ENCODE results near the gene CSAD.

The CSAD gene

DNA sequence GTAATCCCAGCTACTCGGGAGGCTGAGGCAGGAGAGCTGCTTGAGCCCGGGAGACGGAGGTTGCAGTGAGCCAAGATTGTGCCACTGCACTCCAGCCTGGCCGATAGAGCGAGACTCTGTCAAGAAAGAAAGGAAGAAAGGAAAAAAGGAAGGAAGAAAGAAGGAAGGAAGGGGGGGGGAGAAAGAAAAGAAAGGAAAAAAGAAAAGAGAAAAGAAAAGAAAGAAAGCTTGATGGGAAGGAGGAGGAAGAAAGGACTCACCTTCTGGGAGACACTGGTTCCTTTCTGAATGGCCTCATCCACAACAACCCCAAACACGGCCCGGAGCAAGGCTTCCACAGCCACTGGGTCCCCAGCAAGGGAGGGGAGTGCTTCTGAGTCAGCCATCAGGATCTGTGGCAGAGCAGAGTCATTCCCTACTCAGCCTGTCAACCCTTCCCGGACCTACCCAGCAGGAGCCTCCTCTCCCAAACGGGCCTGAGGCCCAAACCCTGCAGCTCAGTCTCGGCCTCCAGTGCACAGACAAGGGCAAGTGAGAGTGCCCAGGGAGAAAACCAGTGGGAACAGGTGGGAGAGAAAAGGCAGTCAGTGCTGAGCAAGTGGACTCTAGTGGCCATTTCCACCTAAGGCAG, 7.5 kb downstream of the CSAD start:
- no peak overlapping the region for H3K4ac ChIP-seq (ENCODE audit: low read depth, low read length)
- H3K9me3 ChIP-seq (ENCODE audit: insufficient read depth, low read depth, low read length) = no peaks in the 10 kb centered on the region
- H3K4me3 ChIP-seq (ENCODE audit: low read depth, low read length) = no peak overlapping the region
- no peaks in the 10 kb centered on the region for H3K79me1 ChIP-seq (ENCODE audit: low read length)
- no peak overlapping the region for H4K8ac ChIP-seq (ENCODE audit: low read depth, low read length)
- no peaks in the 10 kb centered on the region for H3K27me3 ChIP-seq (ENCODE audit: insufficient read depth, low read length)
- no peak overlapping the region for H2BK5ac ChIP-seq (ENCODE audit: low read depth, low read length, poor library complexity)
- H3K4me2 ChIP-seq (ENCODE audit: low read length) = no peak overlapping the region
- H3K4me1 ChIP-seq (ENCODE audit: control insufficient read depth in 1 of 2, insufficient read depth in 2 of 2, low read length in 2 of 2) = peaks cover 12 to 13% of the 10 kb centered on the region in 2 experiments
- H2BK12ac ChIP-seq (ENCODE audit: low read length) = no peak overlapping the region
- no peak for DNase-seq
- H3K14ac ChIP-seq (ENCODE audit: low read length) = no peak overlapping the region
- H3K18ac ChIP-seq (ENCODE audit: low read length) = no peak overlapping the region
- peaks cover 3 to 9% of the 10 kb centered on the region in 2 experiments for H3K36me3 ChIP-seq (ENCODE audit: control insufficient read depth in 1 of 2, insufficient read depth in 2 of 2, low read length in 2 of 2)
- no peak overlapping the region for H4K12ac ChIP-seq (ENCODE audit: low read depth, low read length)
- no CpG with 5 or more reads among the region's 10 CpGs for WGBS (ENCODE audit: extremely low coverage, insufficient coverage, insufficient read length)
- H3K27ac ChIP-seq (ENCODE audit: low read depth, low read length) = no peak overlapping the region
- H2BK120ac ChIP-seq (ENCODE audit: insufficient read depth, low read length, poor library complexity) = no peak overlapping the region
- no peak overlapping the region for H4K91ac ChIP-seq (ENCODE audit: low read depth, low read length)
- H2AFZ ChIP-seq (ENCODE audit: insufficient read depth, low read length, poor library complexity) = no peak overlapping the region
- H2AK5ac ChIP-seq (ENCODE audit: low read length) = no peak overlapping the region
- H3K23ac ChIP-seq (ENCODE audit: low read length) = no peak overlapping the region
- no peak overlapping the region for H3K9ac ChIP-seq (ENCODE audit: low read length)
- no peaks in the 10 kb centered on the region for H3K79me2 ChIP-seq (ENCODE audit: control insufficient read depth, insufficient read depth, low read length, poor library complexity)

DNA sequence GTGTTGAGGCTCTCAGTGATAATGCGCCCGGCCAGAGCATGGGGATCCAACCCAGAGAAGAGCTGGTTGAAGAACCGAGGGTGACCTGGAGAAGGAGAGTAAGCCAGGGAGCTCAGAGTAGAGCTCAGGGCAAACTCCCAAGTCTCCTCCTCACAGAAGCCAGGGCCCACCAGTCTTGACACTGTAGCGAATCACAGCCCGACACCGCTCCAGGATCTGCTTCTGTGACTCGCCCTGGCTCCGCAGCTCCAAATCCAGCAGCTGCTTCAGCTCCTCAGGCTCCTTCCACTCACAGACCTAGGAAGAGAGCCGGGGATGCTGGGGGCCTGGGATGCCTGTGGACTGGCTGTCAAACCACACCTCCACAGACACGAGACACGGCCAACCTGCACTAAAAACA, 8.4 kb downstream of the CSAD start:
- no CpG with 5 or more reads among the region's 11 CpGs for WGBS (ENCODE audit: extremely low coverage, insufficient coverage, insufficient read length)
- H4K8ac ChIP-seq (ENCODE audit: low read depth, low read length) = no peak overlapping the region
- H3K4me2 ChIP-seq (ENCODE audit: low read length) = no peak overlapping the region
- H3K4ac ChIP-seq (ENCODE audit: low read depth, low read length) = no peak overlapping the region
- H4K91ac ChIP-seq (ENCODE audit: low read depth, low read length) = no peak overlapping the region
- H4K12ac ChIP-seq (ENCODE audit: low read depth, low read length) = no peak overlapping the region
- no peaks in the 10 kb centered on the region for H3K27me3 ChIP-seq (ENCODE audit: insufficient read depth, low read length)
- no peaks in the 10 kb centered on the region for H3K9me3 ChIP-seq (ENCODE audit: insufficient read depth, low read depth, low read length)
- DNase-seq = no peak
- no peak overlapping the region for H3K14ac ChIP-seq (ENCODE audit: low read length)
- no peak overlapping the region for H2BK12ac ChIP-seq (ENCODE audit: low read length)
- no peak overlapping the region for H2AFZ ChIP-seq (ENCODE audit: insufficient read depth, low read length, poor library complexity)
- H2BK5ac ChIP-seq (ENCODE audit: low read depth, low read length, poor library complexity) = no peak overlapping the region
- peaks cover 3 to 9% of the 10 kb centered on the region in 2 experiments for H3K36me3 ChIP-seq (ENCODE audit: control insufficient read depth in 1 of 2, insufficient read depth in 2 of 2, low read length in 2 of 2)
- H3K27ac ChIP-seq (ENCODE audit: low read depth, low read length) = no peak overlapping the region
- H3K79me1 ChIP-seq (ENCODE audit: low read length) = no peaks in the 10 kb centered on the region
- no peak overlapping the region for H3K23ac ChIP-seq (ENCODE audit: low read length)
- H3K9ac ChIP-seq (ENCODE audit: low read length) = no peak overlapping the region
- no peak overlapping the region for H3K4me3 ChIP-seq (ENCODE audit: low read depth, low read length)
- H3K79me2 ChIP-seq (ENCODE audit: control insufficient read depth, insufficient read depth, low read length, poor library complexity) = no peaks in the 10 kb centered on the region
- H2AK5ac ChIP-seq (ENCODE audit: low read length) = no peak overlapping the region
- no peak overlapping the region for H2BK120ac ChIP-seq (ENCODE audit: insufficient read depth, low read length, poor library complexity)
- H3K18ac ChIP-seq (ENCODE audit: low read length) = no peak overlapping the region
- peaks cover 12 to 13% of the 10 kb centered on the region in 2 experiments for H3K4me1 ChIP-seq (ENCODE audit: control insufficient read depth in 1 of 2, insufficient read depth in 2 of 2, low read length in 2 of 2)

DNA sequence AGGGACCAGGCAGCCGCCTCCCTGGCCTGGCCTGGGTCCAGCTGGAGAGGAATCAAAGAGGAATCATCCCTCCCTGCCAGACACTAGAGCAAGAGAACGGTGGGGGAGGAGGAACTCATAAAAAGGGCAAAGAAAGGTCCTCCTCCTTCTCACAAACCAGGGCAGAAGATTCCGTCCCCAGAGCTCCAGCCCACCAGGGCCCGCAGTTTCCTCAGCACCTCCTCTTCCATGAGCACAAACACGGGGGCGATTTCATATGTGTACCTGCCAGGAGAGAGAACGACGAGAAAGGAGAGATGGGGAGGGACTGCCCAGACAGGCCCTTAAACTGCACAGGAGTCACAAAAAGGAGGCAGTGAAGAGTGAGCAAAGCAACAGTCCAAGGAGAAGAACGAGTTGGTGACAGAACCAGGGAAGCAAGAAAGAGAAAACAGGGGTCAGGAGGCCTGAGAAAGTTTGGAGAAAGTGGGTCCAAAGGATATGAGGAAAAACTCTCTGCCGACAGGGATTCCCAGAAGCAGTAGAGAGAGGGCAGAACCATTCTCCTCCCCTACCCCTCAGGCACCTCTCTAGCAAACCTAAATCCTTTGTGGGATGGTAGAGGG, 8.9 kb downstream of the CSAD start:
- Histone ChIP-seq H3K23ac (ENCODE audit: low read length) (no peak overlapping the region), H2BK5ac (ENCODE audit: low read depth, low read length, poor library complexity) (no peak overlapping the region)

DNA sequence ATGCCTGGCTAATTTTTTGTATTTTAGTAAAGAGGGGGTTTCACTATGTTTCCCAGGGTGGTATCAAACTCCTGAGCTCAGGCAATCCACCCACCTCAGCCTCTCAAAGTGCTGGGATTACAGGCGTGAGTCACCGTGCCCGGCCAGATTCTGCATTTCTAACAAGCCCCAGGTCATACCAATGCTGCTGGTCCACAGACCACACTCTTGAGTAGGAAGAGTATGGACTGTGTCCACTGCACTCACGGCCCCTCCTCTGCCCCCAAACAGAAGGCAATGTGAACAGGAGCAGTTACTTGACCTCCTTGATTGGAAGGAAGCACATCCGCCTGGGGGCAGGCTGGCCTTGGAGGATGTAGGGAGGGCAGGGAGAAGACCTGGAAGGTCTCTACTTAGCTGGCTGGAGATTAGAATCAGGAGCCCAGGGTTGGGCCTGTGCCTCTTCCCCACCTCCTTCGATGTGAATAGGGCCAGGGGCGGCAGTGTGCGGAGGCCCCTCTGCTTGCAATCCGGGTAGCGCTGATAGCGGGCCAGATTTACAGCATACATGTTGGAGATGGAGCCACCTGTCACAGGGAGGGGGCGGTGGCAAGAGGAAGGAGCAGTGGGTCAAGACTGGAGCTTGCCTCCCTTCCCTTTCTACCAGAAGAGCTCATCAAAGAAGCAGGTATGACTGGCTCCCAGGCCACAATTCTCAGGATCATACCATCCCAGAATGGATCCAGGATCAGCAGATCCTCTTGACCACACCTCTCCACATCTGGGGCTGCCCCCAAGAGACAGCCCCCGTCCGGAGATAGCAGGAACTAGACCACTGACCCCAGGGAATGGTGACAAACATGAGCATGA, 9.6 kb downstream of the CSAD start:
- H2AK5ac ChIP-seq (ENCODE audit: low read length) = no peak overlapping the region
- peaks cover 3 to 9% of the 10 kb centered on the region in 2 experiments for H3K36me3 ChIP-seq (ENCODE audit: control insufficient read depth in 1 of 2, insufficient read depth in 2 of 2, low read length in 2 of 2)
- no peak overlapping the region for H2BK12ac ChIP-seq (ENCODE audit: low read length)
- no CpG with 5 or more reads among the region's 14 CpGs for WGBS (ENCODE audit: extremely low coverage, insufficient coverage, insufficient read length)
- peaks cover 13 to 16% of the 10 kb centered on the region in 2 experiments for H3K4me1 ChIP-seq (ENCODE audit: control insufficient read depth in 1 of 2, insufficient read depth in 2 of 2, low read length in 2 of 2)
- H3K4me3 ChIP-seq (ENCODE audit: low read depth, low read length) = no peak overlapping the region
- no peak overlapping the region for H2BK5ac ChIP-seq (ENCODE audit: low read depth, low read length, poor library complexity)
- H3K9me3 ChIP-seq (ENCODE audit: insufficient read depth, low read depth, low read length) = no peaks in the 10 kb centered on the region
- H4K12ac ChIP-seq (ENCODE audit: low read depth, low read length) = no peak overlapping the region
- H3K79me2 ChIP-seq (ENCODE audit: control insufficient read depth, insufficient read depth, low read length, poor library complexity) = no peaks in the 10 kb centered on the region
- peak in 1 of 2 donors; percentile 33 for DNase-seq
- no peak overlapping the region for H4K8ac ChIP-seq (ENCODE audit: low read depth, low read length)
- no peak overlapping the region for H4K91ac ChIP-seq (ENCODE audit: low read depth, low read length)
- H2AFZ ChIP-seq (ENCODE audit: insufficient read depth, low read length, poor library complexity) = no peak overlapping the region
- H3K27me3 ChIP-seq (ENCODE audit: insufficient read depth, low read length) = no peaks in the 10 kb centered on the region
- H3K27ac ChIP-seq (ENCODE audit: low read depth, low read length) = no peak overlapping the region
- no peak overlapping the region for H3K9ac ChIP-seq (ENCODE audit: low read length)
- no peak overlapping the region for H3K14ac ChIP-seq (ENCODE audit: low read length)
- no peak overlapping the region for H3K18ac ChIP-seq (ENCODE audit: low read length)
- no peaks in the 10 kb centered on the region for H3K79me1 ChIP-seq (ENCODE audit: low read length)
- H3K4ac ChIP-seq (ENCODE audit: low read depth, low read length) = no peak overlapping the region
- no peak overlapping the region for H3K23ac ChIP-seq (ENCODE audit: low read length)
- no peak overlapping the region for H2BK120ac ChIP-seq (ENCODE audit: insufficient read depth, low read length, poor library complexity)
- H3K4me2 ChIP-seq (ENCODE audit: low read length) = no peak overlapping the region

More for the DNA sequence above, 8.9 kb downstream of the CSAD start:
- Histone ChIP-seq H4K91ac (ENCODE audit: low read depth, low read length) (no peak overlapping the region), H3K4ac (ENCODE audit: low read depth, low read length) (no peak overlapping the region), H3K9me3 (ENCODE audit: insufficient read depth, low read depth, low read length) (no peaks in the 10 kb centered on the region), H3K4me3 (ENCODE audit: low read depth, low read length) (no peak overlapping the region), H4K8ac (ENCODE audit: low read depth, low read length) (no peak overlapping the region), H3K9ac (ENCODE audit: low read length) (no peak overlapping the region), H3K27me3 (ENCODE audit: insufficient read depth, low read length) (no peaks in the 10 kb centered on the region), H3K79me1 (ENCODE audit: low read length) (no peaks in the 10 kb centered on the region), H2AK5ac (ENCODE audit: low read length) (no peak overlapping the region), H3K27ac (ENCODE audit: low read depth, low read length) (no peak overlapping the region), H3K36me3 (ENCODE audit: control insufficient read depth in 1 of 2, insufficient read depth in 2 of 2, low read length in 2 of 2) (peaks cover 3 to 9% of the 10 kb centered on the region in 2 experiments), H2BK120ac (ENCODE audit: insufficient read depth, low read length, poor library complexity) (no peak overlapping the region), H3K4me1 (ENCODE audit: control insufficient read depth in 1 of 2, insufficient read depth in 2 of 2, low read length in 2 of 2) (peaks cover 13 to 16% of the 10 kb centered on the region in 2 experiments), H3K79me2 (ENCODE audit: control insufficient read depth, insufficient read depth, low read length, poor library complexity) (no peaks in the 10 kb centered on the region), H3K14ac (ENCODE audit: low read length) (no peak overlapping the region), H3K18ac (ENCODE audit: low read length) (no peak overlapping the region), H2BK12ac (ENCODE audit: low read length) (no peak overlapping the region), H4K12ac (ENCODE audit: low read depth, low read length) (no peak overlapping the region), H3K4me2 (ENCODE audit: low read length) (no peak overlapping the region), H2AFZ (ENCODE audit: insufficient read depth, low read length, poor library complexity) (no peak overlapping the region)
- WGBS (ENCODE audit: extremely low coverage, insufficient coverage, insufficient read length) = no CpG with 5 or more reads among the region's 10 CpGs
- no peak for DNase-seq
